Measurements from ENCODE around the gene ATP1A4. TPM values are rescaled to one million over a fixed set of nuclear protein-coding genes. Genes with fewer than 3 reads are reported as not detected.

The ATP1A4 gene
- total and polyA plus RNA-seq, 9 of the 15 experiments (the other 6 are each of a cell fraction or from before 2014, with no cell fraction given): 0.07 TPM; not detected in 8

DNA sequence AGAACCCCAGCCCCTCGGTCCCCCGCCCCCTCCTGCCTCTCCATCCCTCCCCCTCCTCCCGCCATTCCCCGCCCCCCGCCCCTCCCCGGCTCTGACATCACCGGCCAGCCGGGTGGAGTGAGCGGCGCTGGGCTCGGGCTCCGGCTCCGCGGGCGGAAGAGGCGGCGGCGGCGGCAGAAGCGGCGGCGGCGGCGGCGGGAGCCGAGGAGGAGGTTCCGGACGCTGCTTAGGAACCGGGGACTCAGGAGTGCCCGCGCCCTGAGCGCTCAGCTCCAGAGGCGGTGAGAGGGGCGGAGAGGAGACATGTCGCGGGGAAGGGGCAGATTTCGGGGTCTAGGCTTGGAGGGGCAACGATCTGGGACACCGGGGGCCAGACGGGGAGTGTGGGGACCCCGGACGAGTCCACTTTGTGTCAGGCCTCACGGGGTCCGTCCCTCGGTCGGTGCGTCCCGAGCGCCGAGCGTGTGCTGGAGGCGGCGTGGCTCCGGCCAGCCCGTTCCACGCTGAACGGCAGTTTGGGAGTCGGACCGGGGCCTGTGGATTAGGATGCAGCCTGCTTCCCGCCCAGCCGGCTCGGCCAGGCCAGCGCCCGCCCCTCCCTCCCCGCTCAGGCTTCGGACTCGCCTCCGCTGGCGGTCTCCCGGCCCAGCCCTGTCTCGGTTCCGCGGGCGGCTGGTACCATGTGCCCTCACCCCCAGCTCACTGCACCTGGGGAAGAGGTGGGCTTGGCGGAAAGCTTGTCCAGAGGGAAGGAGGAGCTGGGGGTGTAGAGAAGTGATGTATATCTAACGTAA, 54.0 kb downstream of the ATP1A4 start, which contains the start of gene PEA15:
TSS of gene PEA15 (plus strand) at position 143 of the 794 bp plus-strand sequence. CDS start 6,161 bp downstream, outside the sequence.
- TSS peak; percentile 58 for BruUV-seq (replicated peaks)
- 1% methylated on average over 43 of the region's 76 CpGs for WGBS (ENCODE audit: insufficient coverage, low coverage, missing lambda C conversion rate)
- peak within 1 kb of the TSS; percentile 94 to 99 for H3K9ac ChIP-seq (ENCODE audit: insufficient read depth in 1 of 2, low read depth in 2 of 2, low read length in 2 of 2)
- no peaks in the 10 kb centered on the region for H3K9me3 ChIP-seq (replicated peaks; ENCODE audit: control insufficient read depth, insufficient read depth, low read depth, low read length)
- no peak for FAIRE-seq
- intact Hi-C loops (cut with micrococcal nuclease) (no loop called here), in situ Hi-C loops (cut with MboI) (no loop called here)
- peak within 1 kb of the TSS; percentile 92 for H3K4me2 ChIP-seq (ENCODE audit: insufficient read depth, low read length)
- peaks cover 35% of the 10 kb centered on the region; the same call in 2 of the 3 replicates for H3K36me3 ChIP-seq (ENCODE audit: control insufficient read depth, insufficient read depth, low read length)
- DNase-seq (ENCODE audit: extremely low read depth in 1 of 4, low spot score in 3 of 4): peak; percentile 79 to 95 (median 94)
- H3K79me2 ChIP-seq (ENCODE audit: control insufficient read depth, insufficient read depth, low read length): peaks cover 16% of the 10 kb centered on the region
- peak; percentile 90 for ATAC-seq
- peak within 1 kb of the TSS; percentile 86 for H2AFZ ChIP-seq (ENCODE audit: low read depth, low read length)
- POLR2A ChIA-PET: interaction anchor here (0.7 kb wide), 1 partner anchor 9 kb away, joined by 3 read pairs; no protein-coding TSS in a partner anchor
- peaks cover 25 to 30% of the 10 kb centered on the region in 2 experiments for H3K4me1 ChIP-seq (replicated peaks in 1 of 2; ENCODE audit: control insufficient read depth in 2 of 2, insufficient read depth in 2 of 2, low read length in 2 of 2)
- H3K27me3 ChIP-seq (ENCODE audit: control insufficient read depth in 2 of 2, insufficient read depth in 2 of 2, low read length in 2 of 2): no peaks in the 10 kb centered on the region
- CTCF ChIA-PET (ENCODE audit: low intra/inter-chr PET ratio): no interaction called here
- peak within 1 kb of the TSS; percentile 86 for H3K27ac ChIP-seq (ENCODE audit: extremely low read depth, low read depth, low read length)
- no peaks in the 10 kb centered on the region for H3K9me1 ChIP-seq (ENCODE audit: control insufficient read depth, insufficient read depth, low read length)
- H4K20me1 ChIP-seq (replicated peaks; ENCODE audit: control insufficient read depth, insufficient read depth, low read length): 0 out of 2 replicates have a peak, but pooled peaks cover 3% of the 10 kb centered on the region
- H3K4me3 ChIP-seq: peak within 1 kb of the TSS; percentile 94
- TF ChIP-seq HDAC1 (IDR thresholded peaks at IDR 0.05) (peak in 1 of 2 experiments; percentile 61; a peak in 2 of 4 replicates), CREBBP (IDR thresholded peaks at IDR 0.05; ENCODE audit: low read depth, low read length) (no peak), HDAC8 (tag; IDR thresholded peaks at IDR 0.05) (no peak), CHD2 (IDR thresholded peaks at IDR 0.05; ENCODE audit: low read depth, low read length) (no peak), TCF7L2 (IDR thresholded peaks at IDR 0.05; ENCODE audit: low read depth, low read length) (no peak), ZNF507 (tag; conservative IDR thresholded peaks at IDR 0.05) (no peak), ZFP30 (CRISPR knock-in tag; IDR thresholded peaks at IDR 0.05; ENCODE audit: borderline replicate concordance) (no peak), SOX6 (IDR thresholded peaks at IDR 0.05) (no peak), NR4A1 (CRISPR knock-in tag; IDR thresholded peaks at IDR 0.05) (no peak), NR4A1 (tag; IDR thresholded peaks at IDR 0.05) (no peak), PHTF2 (CRISPR knock-in tag; IDR thresholded peaks at IDR 0.05) (no peak), HDGF (IDR thresholded peaks at IDR 0.05) (no peak), POLR2AphosphoS5 (IDR thresholded peaks at IDR 0.05; ENCODE audit: control insufficient read depth, insufficient read depth, low read depth, low read length) (no peak), ADNP (tag; IDR thresholded peaks at IDR 0.05) (no peak), ZNF282 (CRISPR knock-in tag; IDR thresholded peaks at IDR 0.05) (no peak), POLR2A (conservative IDR thresholded peaks at IDR 0.05) (peak; percentile 79)
- TF ChIP-seq, protein P1, sequence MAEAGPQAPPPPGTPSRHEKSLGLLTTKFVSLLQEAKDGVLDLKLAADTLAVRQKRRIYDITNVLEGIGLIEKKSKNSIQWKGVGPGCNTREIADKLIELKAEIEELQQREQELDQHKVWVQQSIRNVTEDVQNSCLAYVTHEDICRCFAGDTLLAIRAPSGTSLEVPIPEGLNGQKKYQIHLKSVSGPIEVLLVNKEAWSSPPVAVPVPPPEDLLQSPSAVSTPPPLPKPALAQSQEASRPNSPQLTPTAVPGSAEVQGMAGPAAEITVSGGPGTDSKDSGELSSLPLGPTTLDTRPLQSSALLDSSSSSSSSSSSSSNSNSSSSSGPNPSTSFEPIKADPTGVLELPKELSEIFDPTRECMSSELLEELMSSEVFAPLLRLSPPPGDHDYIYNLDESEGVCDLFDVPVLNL (CRISPR knock-in tag; IDR thresholded peaks at IDR 0.05; ENCODE audit: low read depth): no peak
- TF ChIP-seq, protein P2, sequence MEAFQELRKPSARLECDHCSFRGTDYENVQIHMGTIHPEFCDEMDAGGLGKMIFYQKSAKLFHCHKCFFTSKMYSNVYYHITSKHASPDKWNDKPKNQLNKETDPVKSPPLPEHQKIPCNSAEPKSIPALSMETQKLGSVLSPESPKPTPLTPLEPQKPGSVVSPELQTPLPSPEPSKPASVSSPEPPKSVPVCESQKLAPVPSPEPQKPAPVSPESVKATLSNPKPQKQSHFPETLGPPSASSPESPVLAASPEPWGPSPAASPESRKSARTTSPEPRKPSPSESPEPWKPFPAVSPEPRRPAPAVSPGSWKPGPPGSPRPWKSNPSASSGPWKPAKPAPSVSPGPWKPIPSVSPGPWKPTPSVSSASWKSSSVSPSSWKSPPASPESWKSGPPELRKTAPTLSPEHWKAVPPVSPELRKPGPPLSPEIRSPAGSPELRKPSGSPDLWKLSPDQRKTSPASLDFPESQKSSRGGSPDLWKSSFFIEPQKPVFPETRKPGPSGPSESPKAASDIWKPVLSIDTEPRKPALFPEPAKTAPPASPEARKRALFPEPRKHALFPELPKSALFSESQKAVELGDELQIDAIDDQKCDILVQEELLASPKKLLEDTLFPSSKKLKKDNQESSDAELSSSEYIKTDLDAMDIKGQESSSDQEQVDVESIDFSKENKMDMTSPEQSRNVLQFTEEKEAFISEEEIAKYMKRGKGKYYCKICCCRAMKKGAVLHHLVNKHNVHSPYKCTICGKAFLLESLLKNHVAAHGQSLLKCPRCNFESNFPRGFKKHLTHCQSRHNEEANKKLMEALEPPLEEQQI (IDR thresholded peaks at IDR 0.05): no peak

All from K562 (cell line).